ENCODE results near the gene HINT2. TPM values are rescaled to one million over a fixed set of nuclear protein-coding genes. Genes with fewer than 3 reads are reported as not detected.

The HINT2 gene
- total RNA-seq, 5 donors from 2014 or later (not counting 1 experiment from before 2014, with no cell fraction given), result 15.4 to 30.3 (median 28.5) TPM

GRCh38 chr9:35859310-35859989 is 44.6 kb upstream of the HINT2 start:
- H3K4me3 ChIP-seq (ENCODE audit: control insufficient read depth in 1 of 2, extremely low read depth in 1 of 2, low read length in 1 of 2), result no peak overlapping the region
- H3K9me3 ChIP-seq, result no peaks in the 10 kb centered on the region
- no peaks in the 10 kb centered on the region for H3K36me3 Mint-ChIP-seq
- no peaks in the 10 kb centered on the region for H3K4me1 ChIP-seq (ENCODE audit: control insufficient read depth in 1 of 2, extremely low read depth in 1 of 2, insufficient read depth in 2 of 2, low read length in 2 of 2)
- H3K4me1 Mint-ChIP-seq, result peaks cover 0 to 8% (median 4%) of the 10 kb centered on the region in 3 donors
- no peak overlapping the region for H3K4me3 Mint-ChIP-seq
- CTCF ChIA-PET, result no interaction called here
- H3K27ac Mint-ChIP-seq, result no peak overlapping the region
- H3K9me3 Mint-ChIP-seq, result no peaks in the 10 kb centered on the region
- peak in 2 of 4 experiments; percentile 42 to 46 for ATAC-seq (replicated peaks in 1 of 4)
- WGBS (ENCODE audit: insufficient coverage), result 61% methylated on average over 15 of the region's 16 CpGs
- H3K36me3 ChIP-seq (ENCODE audit: control insufficient read depth in 2 of 2, extremely low read depth in 1 of 2, insufficient read depth in 1 of 2, low read length in 1 of 2), result no peaks in the 10 kb centered on the region
- DNase-seq, result peak in 6 of 35 experiments; percentile 2 to 32 (median 10)
- no peak overlapping the region for H3K27ac ChIP-seq (ENCODE audit: low read length)
- peaks cover 0 to 21% of the 10 kb centered on the region in 2 experiments for H3K27me3 ChIP-seq (replicated peaks in 1 of 2; ENCODE audit: control insufficient read depth in 2 of 2, extremely low read depth in 1 of 2, insufficient read depth in 2 of 2, low read length in 1 of 2)
- peaks cover 23 to 30% of the 10 kb centered on the region in 2 donors for H3K27me3 Mint-ChIP-seq
- POLR2A ChIA-PET, result no interaction called here

DNA sequence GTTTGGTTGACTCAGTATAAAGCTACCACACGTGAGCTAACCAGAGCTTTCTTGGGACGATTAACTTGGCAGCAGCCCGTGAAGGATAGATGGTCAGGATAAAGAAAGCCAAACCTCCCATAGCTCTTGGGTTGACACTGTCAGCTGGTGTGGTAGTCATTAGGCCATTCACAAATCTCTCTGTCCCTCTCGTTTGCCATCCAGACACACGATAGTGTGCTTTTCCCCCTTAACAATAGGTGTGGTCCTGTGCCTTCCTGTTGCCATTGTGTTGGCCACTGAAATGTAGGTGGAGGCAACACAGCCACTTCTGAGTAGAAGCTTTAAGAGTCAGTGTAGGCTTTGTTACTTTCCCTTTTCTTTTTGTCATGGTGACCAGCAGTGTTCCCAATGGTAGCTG is 43.6 kb upstream of the HINT2 start:
- H3K36me3 Mint-ChIP-seq, result no peaks in the 10 kb centered on the region
- no peaks in the 10 kb centered on the region for H3K9me3 Mint-ChIP-seq
- POLR2A ChIA-PET, result no interaction called here
- no peak overlapping the region for H3K4me3 ChIP-seq (ENCODE audit: control insufficient read depth in 1 of 2, extremely low read depth in 1 of 2, low read length in 1 of 2)
- whole genome bisulfite sequencing (ENCODE audit: insufficient coverage), result no CpG with 5 or more reads among the region's 5 CpGs
- H3K27me3 ChIP-seq (replicated peaks in 1 of 2; ENCODE audit: control insufficient read depth in 2 of 2, extremely low read depth in 1 of 2, insufficient read depth in 2 of 2, low read length in 1 of 2), result peaks cover 0 to 16% of the 10 kb centered on the region in 2 experiments
- no peaks in the 10 kb centered on the region for H3K36me3 ChIP-seq (ENCODE audit: control insufficient read depth in 2 of 2, extremely low read depth in 1 of 2, insufficient read depth in 1 of 2, low read length in 1 of 2)
- ATAC-seq (replicated peaks in 1 of 4) (no peak), DNase-seq (no peak)
- H3K9me3 ChIP-seq, result no peaks in the 10 kb centered on the region
- H3K4me1 ChIP-seq (ENCODE audit: control insufficient read depth in 1 of 2, extremely low read depth in 1 of 2, insufficient read depth in 2 of 2, low read length in 2 of 2), result no peaks in the 10 kb centered on the region
- no peak overlapping the region for H3K4me3 Mint-ChIP-seq
- no peak overlapping the region for H3K27ac Mint-ChIP-seq
- H3K27ac ChIP-seq (ENCODE audit: low read length), result no peak overlapping the region
- CTCF ChIA-PET, result no interaction called here
- peaks cover 0 to 8% (median 4%) of the 10 kb centered on the region in 3 donors for H3K4me1 Mint-ChIP-seq
- peaks cover 17 to 23% of the 10 kb centered on the region in 2 donors for H3K27me3 Mint-ChIP-seq

GRCh38 chr9:35856882-35857281 is 42.0 kb upstream of the HINT2 start:
- Histone ChIP-seq H3K36me3 (ENCODE audit: control insufficient read depth in 2 of 2, extremely low read depth in 1 of 2, insufficient read depth in 1 of 2, low read length in 1 of 2) (no peaks in the 10 kb centered on the region), H3K9me3 (no peaks in the 10 kb centered on the region), H3K4me3 (ENCODE audit: control insufficient read depth in 1 of 2, extremely low read depth in 1 of 2, low read length in 1 of 2) (no peak overlapping the region), H3K4me1 (ENCODE audit: control insufficient read depth in 1 of 2, extremely low read depth in 1 of 2, insufficient read depth in 2 of 2, low read length in 2 of 2) (no peaks in the 10 kb centered on the region), H3K27me3 (replicated peaks in 1 of 2; ENCODE audit: control insufficient read depth in 2 of 2, extremely low read depth in 1 of 2, insufficient read depth in 2 of 2, low read length in 1 of 2) (peaks cover 0 to 9% of the 10 kb centered on the region in 2 experiments), H3K27ac (ENCODE audit: low read length) (no peak overlapping the region)
- no peak for DNase-seq
- Mint-ChIP-seq H3K36me3 (no peaks in the 10 kb centered on the region), H3K4me3 (no peak overlapping the region), H3K4me1 (peaks cover 0 to 8% (median 4%) of the 10 kb centered on the region in 3 donors), H3K27me3 (peaks cover 8 to 11% of the 10 kb centered on the region in 2 donors), H3K9me3 (no peaks in the 10 kb centered on the region), H3K27ac (no peak overlapping the region)
- ATAC-seq (replicated peaks in 1 of 4), result no peak
- WGBS (ENCODE audit: insufficient coverage), result 68% methylated on average over 5 of the region's 5 CpGs
- CTCF ChIA-PET, result interaction anchor here in 1 of 2 donors (0.6 to 1.3 kb wide), 2 partner anchors 69 to 726 kb away, joined by 3 read pairs; no protein-coding TSS in a partner anchor
- POLR2A ChIA-PET, result no interaction called here

GRCh38 chr9:35856206-35856605 is 41.4 kb upstream of the HINT2 start:
- Mint-ChIP-seq H3K9me3 (no peaks in the 10 kb centered on the region), H3K4me1 (peaks cover 0 to 8% (median 4%) of the 10 kb centered on the region in 3 donors), H3K36me3 (no peaks in the 10 kb centered on the region), H3K27ac (no peak overlapping the region), H3K27me3 (peaks cover 2 to 4% of the 10 kb centered on the region in 2 donors), H3K4me3 (no peak overlapping the region)
- WGBS (ENCODE audit: insufficient coverage), result 67% methylated on average over 3 of the region's 3 CpGs
- H3K4me1 ChIP-seq (ENCODE audit: control insufficient read depth in 1 of 2, extremely low read depth in 1 of 2, insufficient read depth in 2 of 2, low read length in 2 of 2), result no peaks in the 10 kb centered on the region
- ATAC-seq (replicated peaks in 1 of 4) (no peak), DNase-seq (no peak)
- POLR2A ChIA-PET, result no interaction called here
- CTCF ChIA-PET, result interaction anchor here in 1 of 2 donors (0.6 kb wide), 1 partner anchor 99 kb away, joined by 3 read pairs; no protein-coding TSS in a partner anchor
- H3K9me3 ChIP-seq, result no peaks in the 10 kb centered on the region
- peaks cover 0 to 4% of the 10 kb centered on the region in 2 experiments for H3K27me3 ChIP-seq (replicated peaks in 1 of 2; ENCODE audit: control insufficient read depth in 2 of 2, extremely low read depth in 1 of 2, insufficient read depth in 2 of 2, low read length in 1 of 2)
- no peak overlapping the region for H3K4me3 ChIP-seq (ENCODE audit: control insufficient read depth in 1 of 2, extremely low read depth in 1 of 2, low read length in 1 of 2)
- H3K27ac ChIP-seq (ENCODE audit: low read length), result no peak overlapping the region
- H3K36me3 ChIP-seq (ENCODE audit: control insufficient read depth in 2 of 2, extremely low read depth in 1 of 2, insufficient read depth in 1 of 2, low read length in 1 of 2), result no peaks in the 10 kb centered on the region

DNA sequence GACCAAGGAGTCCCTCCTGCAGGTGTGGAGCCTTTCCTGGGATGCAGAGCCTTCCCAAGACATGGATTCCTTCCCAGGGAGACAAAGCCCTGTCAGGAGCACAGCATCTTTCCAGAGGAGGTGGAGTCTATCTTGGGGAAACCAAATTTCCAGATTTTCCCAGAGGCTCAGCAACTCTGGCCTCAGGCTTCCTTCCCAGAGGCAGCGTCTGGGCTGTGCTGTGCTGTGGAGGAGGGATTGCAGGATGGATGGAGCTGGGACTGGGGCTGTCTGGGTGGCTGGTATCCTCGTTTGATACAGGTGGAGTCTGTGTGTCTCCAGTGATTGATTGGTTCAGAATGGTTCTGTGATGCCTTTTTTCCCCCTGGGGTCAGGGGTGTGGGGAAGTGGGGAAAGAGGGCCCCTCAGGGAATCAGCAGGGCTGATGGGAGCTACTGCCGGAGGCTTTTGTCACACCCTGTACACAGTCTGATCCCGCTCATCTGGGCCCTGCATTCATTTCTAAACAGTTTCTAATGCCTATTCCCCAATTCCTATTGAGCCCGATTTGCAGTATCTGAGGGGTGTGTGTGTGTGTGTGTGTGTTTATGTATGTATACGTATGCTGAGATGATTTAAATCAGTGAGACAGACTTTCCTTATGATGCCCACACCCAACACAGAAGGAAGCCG is 39.4 kb upstream of the HINT2 start:
- Histone ChIP-seq H3K27ac (ENCODE audit: low read length) (no peak overlapping the region), H3K4me3 (ENCODE audit: control insufficient read depth in 1 of 2, extremely low read depth in 1 of 2, low read length in 1 of 2) (no peak overlapping the region), H3K4me1 (ENCODE audit: control insufficient read depth in 1 of 2, extremely low read depth in 1 of 2, insufficient read depth in 2 of 2, low read length in 2 of 2) (no peaks in the 10 kb centered on the region), H3K9me3 (no peaks in the 10 kb centered on the region), H3K27me3 (replicated peaks in 1 of 2; ENCODE audit: control insufficient read depth in 2 of 2, extremely low read depth in 1 of 2, insufficient read depth in 2 of 2, low read length in 1 of 2) (no peaks in the 10 kb centered on the region), H3K36me3 (ENCODE audit: control insufficient read depth in 2 of 2, extremely low read depth in 1 of 2, insufficient read depth in 1 of 2, low read length in 1 of 2) (no peaks in the 10 kb centered on the region)
- no peaks in the 10 kb centered on the region for H3K9me3 Mint-ChIP-seq
- H3K27ac Mint-ChIP-seq, result no peak overlapping the region
- no peak for DNase-seq
- H3K4me1 Mint-ChIP-seq, result peaks cover 0 to 6% (median 4%) of the 10 kb centered on the region in 3 donors
- WGBS (ENCODE audit: insufficient coverage), result 71% methylated on average over 1 of the region's 7 CpGs
- no peak overlapping the region for H3K4me3 Mint-ChIP-seq
- CTCF ChIA-PET, result no interaction called here
- H3K36me3 Mint-ChIP-seq, result no peaks in the 10 kb centered on the region
- H3K27me3 Mint-ChIP-seq, result peaks cover 0 to 1% of the 10 kb centered on the region in 2 donors
- POLR2A ChIA-PET, result no interaction called here
- ATAC-seq (replicated peaks in 1 of 4), result no peak

GRCh38 chr9:35852876-35853865 is 38.3 kb upstream of the HINT2 start:
- no peaks in the 10 kb centered on the region for H3K9me3 Mint-ChIP-seq
- POLR2A ChIA-PET, result no interaction called here
- CTCF ChIA-PET, result interaction anchor here in 1 of 2 donors (0.6 kb wide), 2 partner anchors 76 to 398 kb away, joined by 4 to 5 read pairs; no protein-coding TSS in a partner anchor

More at GRCh38 chr9:35852876-35853865, 38.3 kb upstream of the HINT2 start:
- no peaks in the 10 kb centered on the region for H3K27me3 ChIP-seq (replicated peaks in 1 of 2; ENCODE audit: control insufficient read depth in 2 of 2, extremely low read depth in 1 of 2, insufficient read depth in 2 of 2, low read length in 1 of 2)
- no peaks in the 10 kb centered on the region for H3K36me3 ChIP-seq (ENCODE audit: control insufficient read depth in 2 of 2, extremely low read depth in 1 of 2, insufficient read depth in 1 of 2, low read length in 1 of 2)
- no peak overlapping the region for H3K4me3 Mint-ChIP-seq
- peaks cover 0 to 1% of the 10 kb centered on the region in 2 donors for H3K27me3 Mint-ChIP-seq
- no peak overlapping the region for H3K27ac Mint-ChIP-seq
- ATAC-seq (replicated peaks in 1 of 4) (no peak), DNase-seq (no peak)
- no peak overlapping the region for H3K4me3 ChIP-seq (ENCODE audit: control insufficient read depth in 1 of 2, extremely low read depth in 1 of 2, low read length in 1 of 2)
- H3K4me1 ChIP-seq (ENCODE audit: control insufficient read depth in 1 of 2, extremely low read depth in 1 of 2, insufficient read depth in 2 of 2, low read length in 2 of 2), result no peaks in the 10 kb centered on the region
- peaks cover 0 to under 1% (median 0%) of the 10 kb centered on the region in 3 donors for H3K4me1 Mint-ChIP-seq
- H3K9me3 ChIP-seq, result no peaks in the 10 kb centered on the region
- H3K27ac ChIP-seq (ENCODE audit: low read length), result no peak overlapping the region
- H3K36me3 Mint-ChIP-seq, result peaks cover 2% of the 10 kb centered on the region
- 84% methylated on average over 23 of the region's 25 CpGs for WGBS (ENCODE audit: insufficient coverage)

Measured in T-cell (primary cell).